HG03520 (cell line): ENCODE data around the gene PPIF.

Experiments
- ATAC-seq: cut with Tn5 transposase; IDR thresholded peaks from one replicate; pipeline ENCODE4 v1.9.1; 2021; ENCODE audit warnings: mild to moderate bottlenecking, moderate library complexity; ENCODE audit not compliant: unreplicated experiment

The PPIF gene

DNA sequence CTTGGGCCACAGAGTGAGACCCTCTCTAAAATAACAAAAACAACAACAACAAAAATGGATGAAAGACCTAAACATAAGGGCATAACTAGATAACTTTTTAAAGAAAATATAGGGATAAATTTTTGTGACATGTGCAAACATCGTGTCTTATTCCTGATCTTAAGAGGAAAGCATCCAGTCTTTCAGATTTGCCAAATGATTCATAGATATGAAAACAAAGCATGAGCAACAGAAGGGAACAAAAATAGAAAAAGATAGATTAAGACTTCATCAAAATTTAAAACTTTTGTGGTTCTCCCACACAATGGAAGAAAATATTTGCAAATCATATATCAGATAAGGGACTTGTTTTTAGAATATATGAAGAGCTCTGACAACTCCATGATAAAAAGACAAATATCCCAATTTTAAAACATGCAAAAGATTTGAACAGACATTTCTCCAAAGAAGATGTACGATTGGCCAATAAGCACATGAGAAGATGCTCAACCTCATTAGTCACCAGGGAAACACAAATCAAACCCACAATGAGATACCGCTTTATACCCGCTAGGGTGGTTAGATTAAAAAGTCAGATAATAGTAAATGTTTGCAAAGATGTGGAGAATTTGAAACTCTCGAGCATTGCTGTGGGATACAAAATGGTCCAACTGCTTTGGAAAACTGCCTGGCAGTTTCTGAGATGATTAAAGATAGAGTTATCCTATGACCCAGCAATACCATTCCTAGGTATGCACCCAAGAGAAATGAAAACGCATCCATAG is 20.3 kb downstream of the PPIF start:
- ATAC-seq = no peak

DNA sequence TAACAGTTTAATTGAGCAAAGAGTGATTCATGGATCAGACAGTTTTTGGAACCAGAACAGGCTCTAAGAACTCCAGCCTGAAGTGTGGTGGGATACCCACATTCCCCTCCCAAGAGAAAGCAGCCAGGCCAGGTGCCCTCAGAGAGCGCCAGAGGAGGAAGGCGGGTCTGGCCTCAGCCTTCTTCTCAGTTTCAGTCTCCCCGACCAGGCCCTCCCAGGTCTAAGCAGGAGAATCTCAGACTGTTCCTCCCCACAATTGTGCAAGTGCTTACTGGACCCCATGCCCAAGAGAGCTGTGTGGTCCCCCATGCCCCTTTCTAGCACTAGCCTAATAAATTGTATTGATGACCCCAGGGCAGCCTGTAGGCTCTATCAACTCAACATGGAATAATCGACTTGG is 25.6 kb downstream of the PPIF start:
- ATAC-seq = no peak

DNA sequence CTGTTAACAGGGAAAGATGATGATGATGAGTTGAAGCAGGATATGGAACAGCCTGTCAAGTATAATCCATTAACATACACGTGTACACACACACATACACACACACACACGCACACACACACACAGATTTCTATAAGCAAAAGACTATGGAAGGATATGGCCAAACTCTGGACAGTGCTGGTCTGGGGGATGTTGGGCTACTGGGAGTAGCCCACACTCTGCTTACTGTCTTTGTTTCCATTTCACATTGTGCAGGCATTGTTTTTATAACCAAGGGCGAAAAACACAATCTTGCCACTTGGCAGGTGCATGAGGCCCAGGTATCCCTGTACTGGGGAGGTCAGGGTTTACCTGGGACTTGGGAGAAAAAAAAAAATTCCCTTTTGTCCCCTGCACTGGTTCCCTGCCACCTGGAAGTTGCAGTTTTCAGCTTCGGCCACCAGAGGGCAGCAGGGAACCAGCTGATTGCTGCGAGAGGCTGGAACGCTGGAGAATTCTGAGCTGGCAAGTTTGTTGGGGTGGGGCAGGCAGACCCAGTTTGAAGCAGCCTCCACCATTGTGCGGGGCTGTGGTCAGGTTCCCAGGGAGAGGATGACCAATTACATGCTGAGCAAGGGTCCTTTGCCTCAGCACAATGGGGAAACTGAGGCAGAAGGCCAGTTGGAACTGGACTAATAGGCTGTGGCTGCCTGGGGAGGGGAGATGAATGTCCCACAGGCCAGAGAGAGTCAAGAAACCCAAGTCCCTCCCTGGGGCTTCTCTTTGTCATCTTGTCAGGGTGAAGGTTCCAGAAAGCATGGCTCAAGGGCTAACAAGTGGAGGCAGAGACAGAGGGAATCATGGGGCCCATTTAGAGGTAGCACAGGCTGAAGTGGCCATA is 27.3 kb downstream of the PPIF start:
- ATAC-seq = no peak

DNA sequence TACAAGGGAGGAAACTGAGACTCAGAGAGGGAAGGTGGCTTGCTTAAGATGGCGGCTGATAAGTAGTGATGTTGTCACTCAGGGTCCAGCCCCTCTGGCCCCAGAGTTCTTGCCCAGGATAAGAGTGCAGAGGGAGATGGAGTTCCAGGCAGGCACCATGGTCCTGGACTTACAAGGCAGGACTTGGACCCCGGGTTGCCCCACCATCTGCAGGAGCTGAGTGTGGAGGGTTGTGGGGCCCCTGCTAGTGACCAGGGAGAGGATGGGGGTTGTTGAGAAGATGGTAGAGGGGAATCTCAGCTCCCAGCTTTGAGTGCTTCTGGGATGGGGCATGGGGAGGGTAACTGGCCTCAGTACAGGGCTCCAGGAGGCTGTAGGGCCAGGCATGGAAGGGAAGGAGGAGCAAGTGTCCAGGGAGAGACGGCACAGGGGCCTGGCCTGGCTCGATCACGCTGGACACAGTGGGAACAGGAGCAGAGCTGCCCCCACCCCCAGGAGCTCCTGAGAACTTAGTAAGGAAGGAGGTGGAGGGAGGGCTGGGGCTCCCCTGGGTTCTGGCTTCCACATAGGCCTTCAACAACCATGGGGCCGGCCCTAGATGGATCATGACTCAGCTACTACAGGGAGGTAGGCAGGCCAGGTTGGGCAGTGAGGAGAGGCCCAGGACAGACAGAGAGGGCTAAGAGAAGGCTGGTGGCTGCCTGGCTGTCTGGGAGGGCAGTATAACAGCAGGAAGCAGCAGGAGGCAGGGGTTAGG is 28.2 kb downstream of the PPIF start:
- ATAC-seq = no peak

GRCh38 chr10:79376078-79376628 is 28.9 kb downstream of the PPIF start:
- no peak for ATAC-seq

DNA sequence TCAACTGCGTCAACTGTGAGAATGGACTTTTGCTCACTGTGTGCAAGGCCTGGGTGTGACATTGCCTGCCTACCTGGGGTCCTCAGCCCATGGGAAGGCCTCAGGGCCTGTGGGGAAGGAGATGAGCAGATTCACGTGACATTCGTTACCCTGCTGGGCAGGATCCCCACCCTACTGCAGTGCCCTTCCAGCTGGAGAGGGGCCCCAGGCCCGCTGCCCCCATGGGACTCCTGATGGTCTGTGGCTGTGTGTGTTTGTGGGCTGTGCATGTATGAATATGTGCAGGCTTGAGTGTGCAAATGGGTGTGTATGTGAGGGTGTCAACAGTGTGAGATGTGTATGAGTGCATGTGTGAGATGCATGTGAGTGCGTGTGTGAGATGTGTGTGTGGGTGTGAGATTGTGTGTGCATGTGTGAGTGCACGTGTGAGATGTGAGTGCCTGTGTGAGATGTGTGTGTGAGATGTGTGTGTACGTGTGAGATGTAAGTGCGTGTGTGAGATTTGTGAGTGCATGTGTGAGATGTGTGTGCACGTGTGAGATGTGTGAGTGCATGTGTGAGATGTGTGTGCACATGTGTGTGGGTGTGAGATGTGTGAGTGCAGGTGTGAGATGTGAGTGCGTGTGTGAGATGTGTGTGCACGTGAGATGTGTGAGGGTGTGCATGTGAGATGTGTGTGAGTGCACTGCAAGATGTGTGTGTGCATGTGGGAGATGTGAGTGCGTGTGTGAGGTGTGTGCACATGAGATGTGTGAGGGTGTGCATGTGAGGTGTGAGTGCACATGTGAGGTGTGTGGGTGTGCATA is 29.7 kb downstream of the PPIF start:
- no peak for ATAC-seq

DNA sequence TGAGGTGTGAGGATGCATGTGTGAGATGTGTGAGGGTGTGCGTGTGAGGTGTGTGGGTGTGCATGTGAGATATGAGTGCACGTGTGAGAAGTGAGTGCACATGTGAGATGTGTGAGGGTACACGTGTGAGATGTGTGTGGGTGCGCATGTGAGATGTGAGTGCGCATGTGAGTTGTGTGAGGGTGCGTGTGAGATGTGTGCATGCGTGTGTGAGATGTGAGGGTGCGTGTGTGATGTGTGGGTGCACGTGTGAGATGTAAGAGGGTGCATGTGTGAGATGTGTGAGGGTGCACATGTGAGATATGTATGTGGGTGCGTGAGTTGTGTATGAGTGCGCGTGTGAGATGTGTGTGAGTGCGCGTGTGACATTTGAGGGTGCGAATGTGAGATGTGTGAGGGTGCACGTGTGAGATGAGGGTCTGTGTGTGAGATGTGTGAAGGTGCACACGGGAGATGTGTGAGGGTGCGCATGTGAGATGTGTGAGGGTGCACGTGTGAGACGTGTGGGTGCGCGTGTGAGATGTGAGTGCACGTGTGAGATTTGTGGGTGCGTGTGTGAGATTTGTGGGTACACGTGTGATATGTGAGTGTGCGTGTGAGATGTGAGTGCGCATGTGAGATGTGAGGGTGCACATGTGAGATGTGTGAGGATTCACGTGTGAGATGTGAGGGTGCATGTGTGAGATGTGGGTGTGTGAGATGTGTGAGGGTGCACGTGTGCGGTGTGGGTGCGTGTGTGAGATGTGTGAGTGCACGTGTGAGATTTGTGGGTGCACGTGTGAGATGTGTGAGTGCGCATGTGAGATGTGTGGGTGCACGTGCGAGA is 30.5 kb downstream of the PPIF start:
- no peak for ATAC-seq

GRCh38 chr10:79378383-79378646 is 31.0 kb downstream of the PPIF start:
- ATAC-seq = no peak

DNA sequence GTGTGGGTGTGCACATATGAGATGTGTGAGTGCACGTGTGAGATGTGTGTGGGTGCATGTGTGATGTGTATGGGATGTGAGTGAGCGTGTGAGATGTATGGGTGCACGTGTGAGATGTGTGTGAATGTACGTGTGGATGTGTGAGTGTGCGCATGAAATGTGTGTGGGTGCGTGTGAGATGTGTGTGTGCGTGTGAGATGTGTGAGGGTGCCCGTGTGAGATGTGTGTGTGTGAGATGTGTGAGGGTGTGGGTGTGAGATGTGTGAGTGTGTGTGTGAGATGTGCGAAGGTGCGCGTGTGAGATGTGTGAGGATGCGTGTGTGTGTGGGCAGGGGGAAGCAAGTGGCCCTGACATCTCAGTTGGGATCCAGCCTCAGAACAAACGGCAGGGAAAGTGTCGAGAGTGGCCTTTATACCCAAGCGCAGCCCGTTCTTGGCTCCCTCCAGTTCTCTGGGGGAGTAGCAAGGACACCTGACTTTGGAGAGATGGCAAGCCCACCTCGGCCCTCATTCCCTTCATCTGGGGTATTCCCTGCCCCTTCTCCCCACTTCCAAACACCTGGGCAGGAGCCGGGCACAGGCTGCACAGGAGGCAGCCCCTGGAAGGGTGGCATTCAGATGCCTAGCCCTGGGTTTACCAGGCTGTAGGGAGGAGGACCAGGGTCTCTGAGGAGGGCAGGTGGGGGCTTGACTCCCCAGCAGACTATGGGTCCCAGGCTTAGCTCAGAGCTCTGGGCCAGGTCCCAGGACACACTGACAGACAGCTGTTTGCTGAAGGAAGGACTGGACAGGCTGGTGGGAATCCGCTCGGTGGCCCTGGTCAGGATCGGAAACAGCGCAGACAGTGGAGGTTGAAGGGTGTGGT is 31.6 kb downstream of the PPIF start:
- ATAC-seq = no peak

- no peak for ATAC-seq
Observed at GRCh38 chr10:79379512-79380124, 32.3 kb downstream of the PPIF start.

GRCh38 chr10:79380125-79380945 is 33.1 kb downstream of the PPIF start:
- no peak for ATAC-seq

- no peak for ATAC-seq
Observed at GRCh38 chr10:79380946-79381721, 33.9 kb downstream of the PPIF start.

- ATAC-seq = no peak
Observed at GRCh38 chr10:79381804-79382221, 34.5 kb downstream of the PPIF start.

- no peak for ATAC-seq
Observed at GRCh38 chr10:79382491-79382941, 35.2 kb downstream of the PPIF start.

- no peak for ATAC-seq
Observed at GRCh38 chr10:79383974-79384606, 36.8 kb downstream of the PPIF start.

- no peak for ATAC-seq
Observed at GRCh38 chr10:79384773-79385391, 37.6 kb downstream of the PPIF start.
